SU-DHL-6 (cell line): ENCODE measurements around the gene DEFB116.

ENCODE experiments used
- H2AFZ ChIP-seq: fragments of 200-600 bp; sonication (generic); 2 replicates; pipeline ENCODE4 v1.6.1; 2014; ENCODE audit warnings: low read depth, mild to moderate bottlenecking, moderate library complexity, mixed read lengths, antibody characterized with exemption, low read length; ENCODE audit not compliant: severe bottlenecking
- H3F3A ChIP-seq: fragments of 200-600 bp; shearing (Covaris generic); 2 replicates; pipeline ENCODE4 v1.6.0; 2016; ENCODE audit warnings: antibody characterized with exemption, mild to moderate bottlenecking; ENCODE audit not compliant: insufficient read depth
- H3K27ac ChIP-seq: fragments of 200-600 bp; sonication (generic); 2 replicates; pipeline ENCODE4 v1.5.1; 2016; ENCODE audit warnings: low read depth, mild to moderate bottlenecking, low read length, moderate library complexity, mixed read lengths
- H3K27me3 ChIP-seq: fragments of 200-600 bp; sonication (generic), shearing (Covaris generic); 2 replicates; pipeline ENCODE4 v1.6.0; 2014; ENCODE audit warnings: mild to moderate bottlenecking, low read length
- H3K36me3 ChIP-seq: fragments of 200-600 bp; sonication (generic); 2 replicates; pipeline ENCODE4 v1.6.1; 2014; ENCODE audit warnings: mild to moderate bottlenecking, low read length, mixed read lengths
- H3K4me2 ChIP-seq: fragments of 300-600, 200-600 bp; shearing (Covaris generic), sonication (generic); 2 replicates; pipeline ENCODE4 v1.6.0; 2014; ENCODE audit warnings: low read length, low read depth, mild to moderate bottlenecking; ENCODE audit not compliant: poor library complexity, severe bottlenecking
- H3K4me3 ChIP-seq: fragments of 200-600 bp; sonication (generic); 2 replicates; pipeline ENCODE4 v1.5.1; 2014; ENCODE audit warnings: antibody characterized with exemption, low read length, mild to moderate bottlenecking, mixed read lengths; ENCODE audit not compliant: insufficient read depth, poor library complexity, severe bottlenecking
- H3K79me2 ChIP-seq: fragments of 200-600 bp; sonication (generic); 2 replicates; pipeline ENCODE4 v1.6.1; 2014; ENCODE audit warnings: mild to moderate bottlenecking, low read length, moderate library complexity; ENCODE audit not compliant: insufficient read depth
- H3K9ac ChIP-seq: fragments of 200-600 bp; sonication (generic); 2 replicates; pipeline ENCODE4 v1.7.0; 2014; ENCODE audit warnings: mild to moderate bottlenecking, low read length
- H3K9me2 ChIP-seq: fragments of 200-600 bp; sonication (generic); replicated peaks from 2 replicates; pipeline ENCODE4 v1.6.1; 2014; ENCODE audit warnings: low read length; ENCODE audit not compliant: insufficient read depth
- H3K9me3 ChIP-seq: fragments of 200-600 bp; sonication (generic); 2 replicates; pipeline ENCODE4 v1.6.1; 2014; ENCODE audit warnings: low read length, mixed read lengths; ENCODE audit not compliant: insufficient read depth
- H4K20me1 ChIP-seq: fragments of 200-600 bp; sonication (generic); 2 replicates; pipeline ENCODE4 v1.6.1; 2014; ENCODE audit warnings: low read depth, mild to moderate bottlenecking, antibody characterized with exemption, low read length, moderate library complexity, mixed read lengths
- EZH2phosphoT487 ChIP-seq: fragments of 200-600 bp; sonication (generic), shearing (Covaris generic); conservative IDR thresholded peaks from 2 replicates; pipeline ENCODE4 v1.6.1; 2018; ENCODE audit warnings: mild to moderate bottlenecking, antibody characterized with exemption, low read length, moderate library complexity, mixed read lengths
- TF ChIP-seq, protein P1 (sequence below): fragments of 200-600 bp; sonication (generic); IDR thresholded peaks from one replicate; pipeline ENCODE4 v1.5.1; 2017; ENCODE audit warnings: antibody characterized with exemption, mild to moderate bottlenecking, low read length, moderate library complexity; ENCODE audit not compliant: insufficient read depth, poor library complexity, severe bottlenecking

Gene DEFB116

DNA sequence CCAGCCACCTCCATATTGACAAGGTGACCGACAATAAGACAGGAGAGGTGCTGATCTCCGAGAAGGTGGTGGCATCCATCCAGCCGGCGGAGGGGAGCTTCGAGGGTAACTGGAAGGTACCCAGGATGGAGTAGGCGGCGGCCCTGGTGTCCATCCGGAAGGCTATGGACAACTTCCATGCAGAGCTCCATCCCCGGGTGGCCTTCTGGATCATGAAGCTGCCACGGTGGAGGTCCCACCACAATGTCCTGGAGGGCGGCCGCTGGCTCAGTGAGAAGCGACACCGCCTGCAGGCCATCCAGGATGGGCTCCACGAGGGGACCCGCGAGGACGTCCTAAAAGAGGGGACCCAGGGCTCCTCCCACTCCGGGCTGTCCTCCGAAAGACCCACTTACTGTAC, 33.9 kb downstream of the DEFB116 start:
- no peaks in the 10 kb centered on the region for H3K27me3 ChIP-seq
- no peaks in the 10 kb centered on the region for H4K20me1 ChIP-seq
- no peak overlapping the region for H3K4me3 ChIP-seq
- H2AFZ ChIP-seq, result no peak overlapping the region
- no peak for TF ChIP-seq EZH2phosphoT487
- TF ChIP-seq, protein P1, sequence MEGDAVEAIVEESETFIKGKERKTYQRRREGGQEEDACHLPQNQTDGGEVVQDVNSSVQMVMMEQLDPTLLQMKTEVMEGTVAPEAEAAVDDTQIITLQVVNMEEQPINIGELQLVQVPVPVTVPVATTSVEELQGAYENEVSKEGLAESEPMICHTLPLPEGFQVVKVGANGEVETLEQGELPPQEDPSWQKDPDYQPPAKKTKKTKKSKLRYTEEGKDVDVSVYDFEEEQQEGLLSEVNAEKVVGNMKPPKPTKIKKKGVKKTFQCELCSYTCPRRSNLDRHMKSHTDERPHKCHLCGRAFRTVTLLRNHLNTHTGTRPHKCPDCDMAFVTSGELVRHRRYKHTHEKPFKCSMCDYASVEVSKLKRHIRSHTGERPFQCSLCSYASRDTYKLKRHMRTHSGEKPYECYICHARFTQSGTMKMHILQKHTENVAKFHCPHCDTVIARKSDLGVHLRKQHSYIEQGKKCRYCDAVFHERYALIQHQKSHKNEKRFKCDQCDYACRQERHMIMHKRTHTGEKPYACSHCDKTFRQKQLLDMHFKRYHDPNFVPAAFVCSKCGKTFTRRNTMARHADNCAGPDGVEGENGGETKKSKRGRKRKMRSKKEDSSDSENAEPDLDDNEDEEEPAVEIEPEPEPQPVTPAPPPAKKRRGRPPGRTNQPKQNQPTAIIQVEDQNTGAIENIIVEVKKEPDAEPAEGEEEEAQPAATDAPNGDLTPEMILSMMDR, result no peak
- no peak overlapping the region for H3K4me2 ChIP-seq
- H3K9me3 ChIP-seq, result no peaks in the 10 kb centered on the region
- no peaks in the 10 kb centered on the region for H3K9me2 ChIP-seq
- no peak overlapping the region for H3K27ac ChIP-seq
- H3K36me3 ChIP-seq, result no peaks in the 10 kb centered on the region
- H3K79me2 ChIP-seq, result no peaks in the 10 kb centered on the region
- no peak overlapping the region for H3K9ac ChIP-seq
- no peaks in the 10 kb centered on the region for H3F3A ChIP-seq

DNA sequence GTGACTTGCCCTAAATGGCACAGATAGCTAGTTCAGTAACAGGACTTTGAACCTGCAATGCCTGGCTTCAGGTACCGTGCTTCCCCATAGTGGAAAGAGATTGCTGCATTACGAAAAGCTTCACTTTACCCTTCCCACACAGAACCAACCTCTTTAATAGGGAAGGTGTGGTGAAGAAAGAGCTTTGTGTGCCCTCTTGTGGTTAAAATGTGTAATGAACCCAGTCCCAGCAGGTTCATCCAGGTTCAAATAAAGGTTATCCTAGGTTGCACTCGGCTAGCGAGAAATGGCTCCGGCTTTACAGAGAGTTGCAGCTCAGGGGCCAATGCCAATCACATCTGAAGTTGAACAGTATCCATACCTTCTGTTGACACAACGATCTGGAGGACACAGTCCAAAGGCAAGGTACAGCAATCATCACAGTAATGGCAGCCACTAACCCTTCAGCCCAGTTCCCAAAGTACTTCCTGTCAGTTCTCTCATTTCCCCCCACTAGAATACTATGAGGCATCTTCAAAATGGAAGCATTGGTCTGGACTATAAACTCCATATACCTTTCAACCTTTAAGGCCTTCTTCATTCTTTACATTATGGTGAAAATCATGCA, 48.0 kb downstream of the DEFB116 start:
- Histone ChIP-seq H3K9me3 (no peaks in the 10 kb centered on the region), H3K9me2 (no peaks in the 10 kb centered on the region), H3K36me3 (no peaks in the 10 kb centered on the region), H3K4me3 (no peak overlapping the region), H3K4me2 (no peak overlapping the region), H2AFZ (no peak overlapping the region), H4K20me1 (no peaks in the 10 kb centered on the region), H3K9ac (no peak overlapping the region), H3K27me3 (no peaks in the 10 kb centered on the region), H3K79me2 (no peaks in the 10 kb centered on the region), H3K27ac (no peak overlapping the region), H3F3A (no peaks in the 10 kb centered on the region)
- TF ChIP-seq, protein P1, result peak; percentile 35
- no peak for TF ChIP-seq EZH2phosphoT487

DNA sequence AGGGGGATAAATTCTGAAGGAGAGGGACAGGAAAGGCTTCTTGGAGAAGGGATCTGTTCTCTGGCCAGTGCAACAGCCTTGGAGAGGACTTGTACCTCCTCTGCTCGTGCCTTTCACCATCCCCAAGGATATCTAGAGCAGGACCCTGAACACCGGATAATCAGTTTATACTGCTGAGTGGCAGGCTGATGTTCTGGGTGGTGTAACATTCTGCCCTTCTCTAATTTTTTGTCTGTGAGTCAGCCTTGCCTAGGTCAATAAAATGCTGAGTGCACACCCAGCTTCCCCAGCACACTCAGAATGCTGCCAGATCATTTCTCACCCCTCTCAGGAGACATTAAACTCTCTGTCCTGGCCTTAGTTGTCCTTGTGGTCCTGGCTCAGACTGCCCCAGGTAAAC, 51.0 kb downstream of the DEFB116 start, which contains the start of gene DEFB115:
DEFB115 (plus strand) TSS at position 301 of the 400 bp plus-strand sequence; CDS start at position 301, 0 bp downstream.
- Histone ChIP-seq H3K9me2 (no peaks in the 10 kb centered on the region), H4K20me1 (no peaks in the 10 kb centered on the region), H3K9me3 (no peaks in the 10 kb centered on the region), H3K4me3 (no peak within 1 kb of the TSS), H3K27me3 (no peaks in the 10 kb centered on the region), H3K4me2 (no peak within 1 kb of the TSS), H3K9ac (no peak within 1 kb of the TSS), H3K36me3 (no peaks in the 10 kb centered on the region), H2AFZ (no peak within 1 kb of the TSS), H3F3A (no peaks in the 10 kb centered on the region), H3K79me2 (no peaks in the 10 kb centered on the region), H3K27ac (no peak within 1 kb of the TSS)
- TF ChIP-seq, protein P1, result no peak
- no peak for TF ChIP-seq EZH2phosphoT487
